Retinal pigment epithelial cell (primary cell): ENCODE measurements around the gene MTCH1.

Experiments
- DNase-seq: peaks from one replicate; pipeline ENCODE4 v3.0.0-alpha.2; 2010; ENCODE audit warnings: low read depth
- H3K4me3 ChIP-seq: 2 replicates; pipeline ENCODE4 v1.5.1; 2011; ENCODE audit warnings: mild to moderate bottlenecking, low read length, control low read depth, moderate library complexity
- TF ChIP-seq, protein P1 (sequence below): conservative IDR thresholded peaks from 2 replicates; pipeline ENCODE4 v1.5.1; 2011; ENCODE audit warnings: low read depth, low read length, control low read depth, inconsistent platforms

Gene MTCH1

DNA sequence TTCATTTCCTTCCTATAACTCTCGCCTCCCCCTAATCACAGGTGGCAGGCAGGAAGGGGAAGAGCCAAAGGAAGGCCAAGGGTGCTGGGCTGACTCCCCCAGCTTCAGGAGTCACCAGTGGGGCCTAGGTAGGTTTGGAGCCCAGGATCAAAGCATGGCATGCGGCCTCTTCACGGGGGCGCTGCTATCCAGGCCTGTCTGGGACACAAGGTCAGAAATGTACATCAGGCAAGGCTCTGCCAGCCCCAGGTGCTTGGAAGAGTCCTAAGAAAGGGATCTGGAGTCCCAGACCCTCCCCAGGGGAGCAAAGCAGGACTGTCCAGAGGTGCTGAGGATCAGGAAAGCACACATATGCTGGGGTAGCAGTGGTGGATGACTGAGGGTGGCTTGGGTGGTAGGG is 21.1 kb downstream of the MTCH1 start:
- no peak overlapping the region for H3K4me3 ChIP-seq
- TF ChIP-seq, protein P1, sequence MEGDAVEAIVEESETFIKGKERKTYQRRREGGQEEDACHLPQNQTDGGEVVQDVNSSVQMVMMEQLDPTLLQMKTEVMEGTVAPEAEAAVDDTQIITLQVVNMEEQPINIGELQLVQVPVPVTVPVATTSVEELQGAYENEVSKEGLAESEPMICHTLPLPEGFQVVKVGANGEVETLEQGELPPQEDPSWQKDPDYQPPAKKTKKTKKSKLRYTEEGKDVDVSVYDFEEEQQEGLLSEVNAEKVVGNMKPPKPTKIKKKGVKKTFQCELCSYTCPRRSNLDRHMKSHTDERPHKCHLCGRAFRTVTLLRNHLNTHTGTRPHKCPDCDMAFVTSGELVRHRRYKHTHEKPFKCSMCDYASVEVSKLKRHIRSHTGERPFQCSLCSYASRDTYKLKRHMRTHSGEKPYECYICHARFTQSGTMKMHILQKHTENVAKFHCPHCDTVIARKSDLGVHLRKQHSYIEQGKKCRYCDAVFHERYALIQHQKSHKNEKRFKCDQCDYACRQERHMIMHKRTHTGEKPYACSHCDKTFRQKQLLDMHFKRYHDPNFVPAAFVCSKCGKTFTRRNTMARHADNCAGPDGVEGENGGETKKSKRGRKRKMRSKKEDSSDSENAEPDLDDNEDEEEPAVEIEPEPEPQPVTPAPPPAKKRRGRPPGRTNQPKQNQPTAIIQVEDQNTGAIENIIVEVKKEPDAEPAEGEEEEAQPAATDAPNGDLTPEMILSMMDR, result no peak
- DNase-seq, result no peak

DNA sequence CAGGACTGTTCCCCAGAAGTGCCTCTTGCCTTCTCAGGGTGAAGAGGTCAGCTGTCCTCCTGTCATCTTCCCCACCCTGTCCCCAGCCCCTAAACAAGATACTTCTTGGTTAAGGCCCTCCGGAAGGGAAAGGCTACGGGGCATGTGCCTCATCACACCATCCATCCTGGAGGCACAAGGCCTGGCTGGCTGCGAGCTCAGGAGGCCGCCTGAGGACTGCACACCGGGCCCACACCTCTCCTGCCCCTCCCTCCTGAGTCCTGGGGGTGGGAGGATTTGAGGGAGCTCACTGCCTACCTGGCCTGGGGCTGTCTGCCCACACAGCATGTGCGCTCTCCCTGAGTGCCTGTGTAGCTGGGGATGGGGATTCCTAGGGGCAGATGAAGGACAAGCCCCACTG is 21.6 kb downstream of the MTCH1 start:
- no peak overlapping the region for H3K4me3 ChIP-seq
- TF ChIP-seq, protein P1, result no peak
- DNase-seq, result no peak

DNA sequence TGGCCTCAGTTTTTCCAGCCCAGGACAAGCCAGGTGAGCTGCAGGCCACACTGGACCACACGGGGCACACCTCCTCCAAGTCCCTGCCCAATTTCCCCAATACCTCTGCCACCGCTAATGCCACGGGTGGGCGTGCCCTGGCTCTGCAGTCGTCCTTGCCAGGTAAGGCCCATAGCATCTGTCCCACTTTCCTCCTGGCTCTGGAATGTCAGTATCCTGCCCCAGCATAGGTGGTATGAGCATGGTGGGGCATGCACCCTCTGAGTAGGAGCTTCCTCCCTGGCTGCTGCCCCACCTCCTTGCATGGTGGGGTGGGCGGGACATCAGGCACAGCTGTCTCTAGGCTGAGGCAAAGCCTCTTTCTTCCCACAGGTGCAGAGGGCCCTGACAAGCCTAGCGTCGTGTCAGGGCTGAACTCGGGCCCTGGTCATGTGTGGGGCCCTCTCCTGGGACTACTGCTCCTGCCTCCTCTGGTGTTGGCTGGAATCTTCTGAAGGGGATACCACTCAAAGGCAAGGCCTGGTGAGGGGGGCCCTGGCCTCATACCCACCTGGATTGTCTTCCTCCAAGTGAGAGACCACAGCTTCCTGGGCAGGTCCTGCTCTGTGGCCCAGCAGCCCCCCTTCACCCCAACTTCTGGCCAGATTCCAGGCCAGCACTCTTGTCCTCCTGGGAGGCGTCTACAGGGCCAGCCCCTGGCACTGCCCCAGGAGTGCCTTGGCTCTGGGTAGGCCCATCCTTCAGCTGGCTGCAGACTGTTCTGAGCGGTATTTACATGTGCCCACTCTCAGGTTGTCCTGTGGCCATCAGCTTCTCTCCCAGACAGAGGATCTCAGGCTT is 22.3 kb downstream of the MTCH1 start:
- no peak overlapping the region for H3K4me3 ChIP-seq
- TF ChIP-seq, protein P1, result no peak
- no peak for DNase-seq

DNA sequence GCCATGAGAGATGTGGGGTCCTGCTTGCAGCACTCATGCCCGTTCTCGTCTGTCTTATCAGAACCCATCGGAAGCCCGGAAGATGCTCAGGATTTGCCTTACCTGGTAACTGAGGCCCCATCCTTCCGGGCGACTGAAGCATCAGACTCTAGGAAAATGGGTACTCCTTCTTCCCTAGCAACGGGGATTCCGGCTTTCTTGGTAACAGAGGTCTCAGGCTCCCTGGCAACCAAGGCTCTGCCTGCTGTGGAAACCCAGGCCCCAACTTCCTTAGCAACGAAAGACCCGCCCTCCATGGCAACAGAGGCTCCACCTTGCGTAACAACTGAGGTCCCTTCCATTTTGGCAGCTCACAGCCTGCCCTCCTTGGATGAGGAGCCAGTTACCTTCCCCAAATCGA is 23.1 kb downstream of the MTCH1 start:
- no peak overlapping the region for H3K4me3 ChIP-seq
- TF ChIP-seq, protein P1, result no peak
- no peak for DNase-seq

DNA sequence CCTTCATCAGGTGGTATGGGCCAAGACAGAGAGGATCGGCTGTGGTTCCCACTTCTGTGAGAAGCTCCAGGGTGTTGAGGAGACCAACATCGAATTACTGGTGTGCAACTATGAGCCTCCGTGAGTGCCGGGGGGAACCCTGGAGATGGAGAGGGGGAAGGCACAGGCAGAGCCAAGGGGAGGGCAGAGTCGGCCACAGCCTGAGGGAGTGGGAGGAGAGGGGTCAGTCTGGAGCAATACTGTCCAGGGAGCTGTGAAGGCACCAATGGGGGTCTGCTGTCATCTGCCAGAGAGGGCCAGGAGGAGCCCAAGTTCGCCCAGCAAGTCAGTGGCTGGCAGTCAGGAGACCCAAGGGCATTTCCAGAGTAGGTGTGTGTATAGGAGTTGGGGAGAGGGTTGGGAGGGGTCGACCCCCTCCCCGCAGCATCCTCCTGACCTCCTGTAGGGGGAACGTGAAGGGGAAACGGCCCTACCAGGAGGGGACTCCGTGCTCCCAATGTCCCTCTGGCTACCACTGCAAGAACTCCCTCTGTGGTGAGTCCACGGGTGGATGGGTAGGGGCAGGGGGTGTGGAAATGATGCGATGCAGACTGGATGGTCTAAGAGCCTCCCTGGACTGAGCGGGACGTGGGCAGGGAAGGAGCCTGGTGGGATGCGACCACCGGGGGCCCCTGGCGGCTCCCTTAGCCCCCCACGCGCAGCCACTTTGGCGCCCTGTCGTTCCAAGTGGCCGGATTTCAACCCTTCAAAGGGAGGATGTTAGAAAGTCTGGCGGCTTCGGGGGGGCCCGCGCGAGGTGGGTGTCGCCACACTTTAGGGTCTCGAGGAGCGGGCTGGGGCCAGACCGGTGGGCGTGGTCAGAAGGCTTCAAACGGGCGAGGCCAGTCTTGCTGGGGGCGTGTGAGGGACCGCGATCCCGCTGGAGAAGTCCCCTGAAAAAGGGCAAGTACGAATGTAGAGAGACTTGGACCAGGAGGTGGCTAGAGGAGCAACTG is 24.3 kb downstream of the MTCH1 start:
- no peak for DNase-seq
- no peak overlapping the region for H3K4me3 ChIP-seq
- TF ChIP-seq, protein P1, result no peak

DNA sequence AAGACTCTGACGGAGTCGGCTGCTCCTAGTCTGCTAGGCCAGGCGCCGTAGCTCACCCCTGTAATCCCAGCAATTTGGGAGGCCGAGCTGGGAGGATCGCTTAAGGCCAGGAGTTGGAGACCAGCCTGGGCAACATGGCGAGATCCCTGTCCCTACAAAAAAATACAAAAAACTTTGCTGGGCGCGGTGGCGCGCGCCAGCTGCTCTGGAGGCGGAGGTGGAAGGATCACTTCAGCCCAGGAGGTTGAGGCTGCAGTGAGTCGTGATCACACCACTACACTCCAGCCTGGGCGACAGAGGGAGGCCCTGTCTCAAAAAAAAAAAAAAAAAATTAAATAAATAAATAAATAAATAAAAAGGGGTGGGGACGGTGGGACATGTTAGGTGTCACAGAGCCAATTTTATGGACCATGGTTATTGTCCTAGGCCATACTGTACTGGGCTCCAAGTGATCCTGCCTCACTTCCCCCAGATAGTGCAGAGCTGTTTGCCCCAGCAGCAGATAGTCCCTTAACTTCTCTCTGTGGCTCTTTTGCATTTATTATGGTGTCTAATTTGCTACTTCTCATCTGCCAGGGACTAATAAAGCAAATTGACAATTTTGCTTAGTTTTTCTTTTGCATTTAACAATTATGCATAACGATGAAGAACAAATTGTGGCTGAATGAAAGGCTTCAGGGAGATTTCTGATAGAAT is 26.3 kb downstream of the MTCH1 start:
- no peak for DNase-seq
- no peak overlapping the region for H3K4me3 ChIP-seq
- TF ChIP-seq, protein P1, result no peak
